ENCODE measurements around the gene SLC38A8.
A peak's percentile ranks its signal among the peaks of the same experiment; 100 is the strongest.

Gene SLC38A8

DNA sequence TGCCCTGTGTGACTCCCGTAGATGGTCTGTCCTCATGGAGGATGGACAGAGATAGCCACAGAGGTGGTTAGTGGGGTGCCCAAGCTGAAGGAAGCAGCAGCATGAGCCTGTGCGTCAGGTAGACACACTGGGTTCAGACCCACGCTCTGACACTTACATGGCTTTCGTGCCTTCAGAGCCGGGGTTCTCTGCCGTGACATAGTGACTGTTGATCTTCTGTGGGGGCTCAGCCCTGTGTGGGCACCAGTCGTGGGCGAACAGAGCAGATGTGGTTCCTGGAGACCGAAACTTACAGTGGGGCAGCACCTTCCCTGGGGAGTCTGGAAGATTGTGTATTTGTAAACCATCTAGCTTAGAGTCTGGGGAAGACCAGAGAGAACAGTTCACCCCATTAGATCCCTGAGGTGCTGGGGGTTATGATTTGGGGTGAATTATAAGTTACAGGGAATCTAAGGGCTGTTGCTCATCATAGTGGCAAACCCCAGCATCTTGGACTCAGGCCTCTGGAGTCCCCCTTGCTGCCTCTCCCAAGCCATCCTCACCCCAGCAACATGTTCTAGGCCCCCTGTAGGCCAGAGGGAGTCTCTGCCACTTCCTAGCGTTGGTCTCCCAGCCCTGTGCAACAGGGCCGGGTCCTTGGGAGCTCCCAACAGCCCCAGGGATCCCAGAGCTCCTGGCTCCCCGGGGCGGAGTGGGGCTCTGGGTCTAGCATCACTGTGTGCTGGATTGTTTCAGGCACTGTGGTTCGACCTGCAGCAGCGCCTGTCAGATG is 45.9 kb downstream of the SLC38A8 start:
- DNase-seq (ENCODE audit: low spot score), result no peak

- DNase-seq (ENCODE audit: low spot score), result no peak
Observed at GRCh38 chr16:83995754-83996153, 46.8 kb downstream of the SLC38A8 start.

- no peak for DNase-seq (ENCODE audit: low spot score)
Observed at GRCh38 chr16:83994703-83995102, 47.9 kb downstream of the SLC38A8 start.

GRCh38 chr16:83994087-83994486 is 48.5 kb downstream of the SLC38A8 start:
- DNase-seq (ENCODE audit: low spot score), result peak; percentile 90

DNA sequence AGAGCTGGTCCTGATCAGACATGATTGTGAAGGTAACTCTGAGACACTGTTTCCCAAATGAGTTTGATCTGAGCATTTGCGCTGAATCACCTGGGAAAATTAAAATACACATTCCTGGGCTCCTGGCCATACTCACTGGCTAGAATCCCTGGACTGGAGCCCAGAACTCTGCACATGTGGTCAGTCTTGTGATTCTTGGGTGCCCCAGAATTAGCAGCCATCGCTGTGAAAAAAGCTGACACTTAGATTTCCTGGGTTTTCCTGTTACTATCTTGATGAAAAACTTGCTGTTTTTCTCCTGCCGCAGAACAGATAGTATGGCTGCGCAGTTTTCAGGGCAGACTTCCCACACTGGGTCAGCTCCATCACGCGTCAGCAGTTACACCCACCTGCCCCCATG is 50.0 kb downstream of the SLC38A8 start:
- DNase-seq (ENCODE audit: low spot score), result peak; percentile 41

DNA sequence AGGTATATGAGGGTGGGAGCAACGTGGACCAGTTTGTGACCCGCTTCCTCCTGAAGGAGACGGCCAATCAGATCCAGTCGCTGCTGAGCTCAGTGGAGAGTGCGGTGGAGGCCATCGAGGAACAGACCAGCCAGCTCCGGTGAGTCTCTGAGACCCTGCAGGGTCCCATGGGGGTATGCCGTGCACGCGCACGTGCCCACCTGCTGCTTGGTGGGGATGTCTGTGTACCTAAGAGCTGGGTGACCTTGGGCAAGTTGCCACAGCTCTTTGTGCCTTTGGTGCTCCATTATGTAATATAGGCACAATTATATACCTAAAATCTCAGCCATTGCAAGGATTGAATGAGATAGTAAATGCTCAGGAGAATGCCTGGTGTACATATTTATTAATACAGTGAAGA is 52.1 kb downstream of the SLC38A8 start:
- DNase-seq (ENCODE audit: low spot score), result no peak

- no peak for DNase-seq (ENCODE audit: low spot score)
Observed at GRCh38 chr16:83989300-83989699, 53.3 kb downstream of the SLC38A8 start.

GRCh38 chr16:83983491-83983890 is 59.1 kb downstream of the SLC38A8 start:
- no peak for DNase-seq (ENCODE audit: low spot score)

DNA sequence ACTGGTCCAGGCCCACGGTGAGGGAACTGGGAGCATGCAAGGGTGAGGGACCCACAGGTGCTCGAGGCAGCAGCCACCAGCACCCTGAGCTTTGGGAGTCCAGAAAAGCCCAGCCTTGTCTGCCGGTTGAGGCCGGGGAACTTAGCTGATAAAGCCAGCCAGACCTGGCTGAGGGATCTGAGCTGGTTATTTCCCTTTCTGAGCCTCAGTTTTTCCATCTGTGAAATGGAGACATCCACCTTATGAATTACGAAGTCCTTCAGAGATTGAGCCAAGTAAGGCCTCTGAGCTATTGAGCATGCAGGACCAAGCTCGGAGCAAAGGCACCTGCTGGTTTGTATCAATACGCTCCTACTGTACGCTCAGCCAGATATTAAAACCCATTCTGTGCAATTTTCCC is 60.8 kb downstream of the SLC38A8 start:
- no peak for DNase-seq (ENCODE audit: low spot score)

DNA sequence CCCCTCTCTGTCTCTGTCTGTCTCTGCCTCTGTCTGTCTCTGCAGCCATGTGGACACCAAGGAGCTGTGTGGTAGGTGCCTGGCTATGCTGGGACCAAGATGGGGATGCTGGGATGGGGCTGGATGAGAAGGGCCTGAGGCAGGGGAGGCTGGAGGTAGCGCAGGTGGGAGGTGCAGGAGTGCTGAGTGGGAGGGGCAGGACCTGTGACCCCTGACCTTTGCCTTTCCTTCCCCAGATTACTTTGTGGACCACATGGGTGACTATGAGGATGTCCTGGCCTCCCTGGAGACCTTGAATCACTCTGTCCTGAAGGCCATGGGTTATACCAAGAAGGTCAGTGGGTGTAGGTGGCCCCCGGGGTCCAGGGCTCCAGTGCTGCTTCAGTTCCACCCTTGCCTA is 61.8 kb downstream of the SLC38A8 start:
- no peak for DNase-seq (ENCODE audit: low spot score)

- no peak for DNase-seq (ENCODE audit: low spot score)
Observed at GRCh38 chr16:83979441-83979840, 63.2 kb downstream of the SLC38A8 start.

DNA sequence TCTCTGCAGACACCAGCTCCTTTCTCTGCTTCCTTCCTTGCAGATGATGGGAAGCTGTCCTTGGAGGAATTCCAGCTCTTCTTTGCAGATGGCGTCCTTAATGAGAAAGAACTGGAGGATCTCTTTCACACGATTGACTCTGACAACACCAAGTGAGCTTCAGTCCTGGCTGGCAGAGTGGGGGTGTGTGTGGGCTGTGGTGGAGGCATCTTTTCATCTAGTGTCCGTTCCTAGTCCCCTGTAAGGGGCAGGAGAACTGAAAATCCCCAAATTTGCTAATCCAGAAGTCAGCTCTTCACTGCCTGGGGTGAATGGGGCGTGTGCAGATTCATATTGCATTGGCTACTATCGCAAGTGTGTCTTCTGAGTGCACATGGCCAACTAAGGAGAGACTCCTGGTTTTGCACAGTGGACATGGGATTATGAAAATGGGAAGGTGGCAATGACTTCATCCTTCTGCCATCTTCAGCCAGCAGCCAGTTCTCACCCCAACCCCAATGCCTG is 64.1 kb downstream of the SLC38A8 start:
- no peak for DNase-seq (ENCODE audit: low spot score)

- no peak for DNase-seq (ENCODE audit: low spot score)
Observed at GRCh38 chr16:83977056-83977815, 65.4 kb downstream of the SLC38A8 start.

DNA sequence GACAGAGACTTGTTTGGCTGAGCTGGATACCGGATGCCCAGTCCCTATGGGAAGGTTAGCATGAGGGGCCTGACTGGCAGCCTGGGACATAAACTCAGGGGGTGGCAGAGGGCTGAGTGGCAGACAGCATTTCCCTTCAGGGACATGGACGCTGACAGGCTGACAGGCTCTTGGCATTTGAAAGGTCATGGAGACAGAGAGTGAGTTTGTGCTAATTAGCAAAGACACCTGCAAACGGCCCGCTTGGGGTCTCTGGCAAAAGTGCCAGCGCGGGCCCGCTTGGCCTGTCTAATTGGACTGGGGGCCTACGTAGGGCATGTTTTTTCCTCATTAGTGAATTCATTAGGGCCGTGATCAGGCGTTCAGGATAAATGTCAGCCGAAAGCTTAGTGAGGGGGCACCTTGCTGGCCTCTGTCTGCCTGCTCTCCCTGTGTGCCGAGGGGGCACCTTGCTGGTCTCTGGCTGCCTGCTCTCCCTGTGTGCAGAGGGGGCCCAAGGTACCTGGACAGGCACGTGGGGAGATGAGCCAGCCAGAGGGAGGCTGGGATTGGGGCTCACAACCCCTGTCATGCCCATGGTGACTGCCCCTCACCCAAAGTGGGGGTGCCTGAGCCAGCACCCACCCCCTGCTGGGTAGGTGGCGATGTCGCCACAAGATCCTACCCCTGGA is 66.9 kb downstream of the SLC38A8 start:
- DNase-seq (ENCODE audit: low spot score), result no peak

DNA sequence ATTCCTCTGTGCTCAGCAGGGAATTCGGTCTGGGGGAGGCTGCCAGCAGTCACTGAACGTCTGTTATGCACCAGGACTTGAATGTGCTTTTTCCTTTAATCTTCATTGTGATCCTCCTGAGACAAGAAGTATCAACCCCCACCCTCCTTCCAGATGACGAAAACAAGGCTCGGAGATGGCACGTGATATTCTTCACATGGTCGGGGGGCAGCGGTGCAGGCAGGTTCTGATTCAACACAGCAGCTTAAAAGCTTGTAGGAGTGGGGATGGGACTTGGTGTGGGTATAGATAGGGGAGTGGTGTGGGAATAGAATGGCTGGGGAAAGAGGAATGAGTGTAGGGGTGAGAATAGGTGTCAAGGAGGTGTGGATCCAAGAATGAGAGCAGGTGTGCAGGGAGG is 68.1 kb downstream of the SLC38A8 start:
- no peak for DNase-seq (ENCODE audit: low spot score)

GRCh38 chr16:83973581-83974385 is 68.8 kb downstream of the SLC38A8 start:
- no peak for DNase-seq (ENCODE audit: low spot score)

- no peak for DNase-seq (ENCODE audit: low spot score)
Observed at GRCh38 chr16:83973077-83973476, 69.5 kb downstream of the SLC38A8 start.

DNA sequence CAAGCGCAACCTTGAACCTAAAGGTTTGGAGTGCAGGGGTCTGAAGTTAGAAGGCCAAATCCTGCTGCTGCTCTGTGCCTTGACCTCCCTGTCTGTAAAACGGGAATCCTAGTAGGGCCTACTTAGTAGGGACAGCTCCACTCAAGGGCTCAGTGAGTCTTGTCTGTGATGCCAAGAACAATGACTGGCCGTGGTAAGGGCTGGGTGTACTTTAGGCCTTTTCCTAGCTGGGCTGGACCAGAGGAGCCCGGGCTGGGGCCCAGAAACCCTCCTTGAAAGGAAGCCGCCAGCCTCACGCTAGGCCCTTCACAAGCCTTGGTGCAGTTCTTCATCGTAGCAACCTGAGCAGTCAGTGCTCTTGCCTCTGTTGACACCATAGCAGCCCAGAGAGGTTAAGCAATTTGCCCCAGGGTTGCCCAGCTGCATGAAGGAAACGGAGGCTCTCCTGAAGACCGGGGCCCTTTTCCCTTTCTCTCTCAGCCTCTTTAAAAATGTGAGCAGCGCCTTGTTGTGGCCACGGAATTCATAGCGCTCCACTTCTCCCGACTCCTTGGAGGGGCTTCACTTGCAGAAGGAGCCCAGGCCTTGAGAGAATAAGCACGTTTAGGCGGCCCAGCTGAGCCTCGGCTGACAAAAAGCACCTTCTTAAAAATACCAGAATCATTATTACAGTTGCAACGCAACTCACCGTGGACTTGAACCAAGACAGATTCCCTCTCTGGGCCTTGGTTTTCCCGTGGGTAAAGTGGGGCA is 70.2 kb downstream of the SLC38A8 start:
- DNase-seq (ENCODE audit: low spot score), result no peak

DNA sequence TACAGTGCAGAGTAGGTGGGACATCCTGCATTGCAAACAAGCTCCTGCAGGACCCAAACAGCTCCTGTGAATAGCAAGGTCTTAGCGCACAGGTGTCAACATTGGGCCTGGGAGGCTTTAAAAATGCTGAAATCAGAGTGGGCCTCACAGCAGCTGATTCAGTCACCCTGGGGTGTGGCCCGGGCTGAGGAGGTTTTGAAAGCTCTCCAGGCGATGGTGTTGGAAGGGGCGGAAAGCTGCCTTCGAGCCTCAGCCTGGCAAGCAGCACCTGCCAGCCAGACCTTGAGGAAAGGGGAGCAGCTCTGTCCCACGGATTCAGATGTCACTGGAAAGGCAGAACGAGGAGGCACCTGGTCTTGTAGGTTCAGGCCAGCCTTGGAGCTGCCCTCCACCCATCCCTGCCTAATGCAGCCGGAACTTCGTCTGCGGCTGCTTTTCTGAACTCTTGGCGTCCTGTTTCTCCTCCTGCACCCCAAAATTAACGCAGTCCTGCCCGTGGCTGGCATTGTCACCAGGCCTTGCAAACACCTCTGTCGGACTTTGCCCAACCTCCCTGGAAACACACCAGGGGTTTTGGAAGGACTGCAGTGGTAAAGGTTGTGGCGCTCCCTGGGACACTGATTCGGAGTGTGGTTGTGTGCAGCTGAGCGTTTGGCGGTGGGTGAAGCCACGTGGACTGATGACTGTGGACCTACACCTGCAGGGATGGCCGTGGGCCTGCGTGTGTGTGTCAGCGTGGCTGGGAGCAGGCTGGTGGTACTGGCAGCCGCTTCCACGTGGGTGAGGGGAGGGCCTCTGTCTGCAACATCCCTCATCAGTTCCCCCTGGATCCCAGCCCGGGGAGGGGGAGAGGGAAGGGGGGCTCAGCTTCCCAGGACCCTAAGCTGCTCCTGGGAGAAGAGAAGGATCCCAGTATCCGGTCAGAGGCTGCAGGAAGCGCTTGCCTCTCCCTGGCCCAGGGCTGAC is 71.1 kb downstream of the SLC38A8 start:
- DNase-seq (ENCODE audit: low spot score), result no peak

DNA sequence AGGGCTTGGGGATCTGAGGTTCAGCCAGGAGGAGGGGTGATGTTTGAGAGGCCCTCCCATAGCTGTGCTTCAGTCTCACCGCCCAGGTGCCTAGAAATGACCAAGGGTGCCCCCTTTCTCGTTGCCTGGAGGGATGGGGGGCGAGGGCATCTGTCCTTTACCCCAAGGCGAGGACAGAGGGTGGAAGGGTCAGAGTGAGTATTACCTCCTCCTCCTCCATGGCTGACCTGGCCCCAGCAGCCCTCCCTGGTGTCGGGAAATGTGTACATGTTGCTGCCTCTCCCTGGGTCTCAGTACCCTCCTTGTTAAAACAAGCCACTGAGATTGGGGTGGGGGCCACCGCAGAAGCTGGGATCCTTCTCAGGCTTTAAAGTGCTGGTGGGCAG is 72.2 kb downstream of the SLC38A8 start:
- no peak for DNase-seq (ENCODE audit: low spot score)
